Nucleus accumbens (tissue), 56 donors: Measurements from ENCODE around the gene PHACTR1.

Experiments used
- DNase-seq, 56 donors: peaks; one replicate each; lab custom pipeline; 2025; lab: John Stamatoyannopoulos, UW

The PHACTR1 gene

DNA sequence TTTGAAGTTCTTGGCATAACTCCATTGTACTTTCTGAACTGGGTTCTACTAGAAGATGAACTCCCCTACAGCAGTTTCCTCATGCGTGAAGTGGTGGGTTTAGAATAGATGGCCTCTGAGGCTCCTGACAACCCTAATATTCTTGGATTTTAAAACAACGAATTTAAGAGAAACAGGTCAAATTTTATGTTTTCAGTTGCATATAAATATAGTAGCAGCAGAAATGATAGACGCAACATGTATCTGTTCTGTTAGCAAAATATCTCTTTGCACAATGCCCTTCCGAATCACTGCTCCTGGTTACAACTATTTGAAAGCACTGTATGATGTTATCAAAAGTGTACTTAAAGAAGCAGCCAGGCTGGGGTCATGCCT is 364.6 kb downstream of the PHACTR1 start:
- no peak for DNase-seq

GRCh38 chr6:13089296-13089994 is 372.9 kb downstream of the PHACTR1 start:
- DNase-seq: no peak

DNA sequence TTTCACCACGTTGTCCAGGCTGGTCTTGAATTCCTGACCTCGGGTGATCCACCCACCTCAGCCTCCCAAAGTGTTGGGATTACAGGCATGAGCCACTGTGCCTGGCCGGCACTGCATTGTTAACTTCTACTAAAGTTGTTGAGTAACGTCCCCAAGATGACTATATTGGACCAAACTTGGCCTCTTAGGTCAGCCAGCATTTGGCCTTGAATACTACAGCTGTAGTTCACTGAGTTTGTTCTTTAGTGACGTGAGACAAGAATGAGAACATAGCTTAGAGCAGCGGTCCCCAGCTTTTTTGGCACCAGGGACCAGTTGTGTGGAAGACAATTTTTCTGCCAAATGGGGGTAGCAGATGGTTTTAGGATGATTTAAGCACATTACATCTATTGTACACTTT is 374.6 kb downstream of the PHACTR1 start:
- no peak for DNase-seq

DNA sequence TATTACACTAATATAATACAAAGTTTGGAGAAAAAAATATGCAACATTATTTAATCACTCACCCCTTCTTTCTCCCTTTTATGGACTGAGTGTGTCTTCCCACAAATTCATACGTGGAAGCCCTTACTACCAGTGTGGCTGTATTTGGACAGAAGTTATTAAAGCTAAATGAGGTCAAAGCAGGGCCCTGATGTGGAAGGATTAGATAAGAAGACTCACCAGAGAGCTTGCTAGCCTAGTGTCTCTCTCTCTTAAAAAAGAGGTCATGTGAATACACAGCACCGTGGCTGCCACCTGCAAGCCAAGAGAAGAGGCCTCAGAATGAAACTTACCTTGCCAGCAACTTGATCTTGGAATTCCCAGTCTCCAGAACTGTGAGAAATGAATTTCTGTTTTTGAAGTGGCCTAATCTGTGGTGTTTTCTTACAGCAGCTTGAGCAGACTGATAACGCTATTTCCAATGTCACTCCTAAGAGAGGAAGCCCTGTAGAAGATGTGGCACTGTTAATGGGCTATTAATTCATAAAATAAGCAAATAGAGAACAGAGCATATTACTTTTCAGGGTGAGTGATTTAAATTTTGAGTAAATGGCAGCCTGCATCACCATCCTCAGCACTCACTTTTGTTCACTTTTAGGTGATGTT is 378.3 kb downstream of the PHACTR1 start:
- DNase-seq: no peak

DNA sequence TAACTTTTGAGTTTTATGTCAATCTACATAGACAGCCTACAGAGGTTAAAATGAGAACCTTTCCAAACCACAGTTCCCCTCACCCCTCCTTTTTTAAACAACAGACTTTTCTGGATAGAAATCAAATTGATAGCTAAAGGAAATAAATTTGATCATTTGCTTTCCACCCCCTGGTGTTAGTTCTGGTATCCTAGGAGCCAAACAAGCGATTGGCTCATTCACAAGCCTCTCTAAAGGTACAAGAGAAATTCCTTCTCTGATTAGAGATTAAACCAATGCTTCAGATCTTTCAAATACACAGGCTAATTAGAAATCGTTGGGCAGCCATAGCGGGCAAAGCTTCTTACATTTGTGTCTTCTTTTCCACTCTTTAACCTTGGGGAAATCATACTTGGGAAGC is 379.5 kb downstream of the PHACTR1 start:
- no peak for DNase-seq

GRCh38 chr6:13097454-13097853 is 380.9 kb downstream of the PHACTR1 start:
- peak in 1 of 56 donors; percentile 9 for DNase-seq

DNA sequence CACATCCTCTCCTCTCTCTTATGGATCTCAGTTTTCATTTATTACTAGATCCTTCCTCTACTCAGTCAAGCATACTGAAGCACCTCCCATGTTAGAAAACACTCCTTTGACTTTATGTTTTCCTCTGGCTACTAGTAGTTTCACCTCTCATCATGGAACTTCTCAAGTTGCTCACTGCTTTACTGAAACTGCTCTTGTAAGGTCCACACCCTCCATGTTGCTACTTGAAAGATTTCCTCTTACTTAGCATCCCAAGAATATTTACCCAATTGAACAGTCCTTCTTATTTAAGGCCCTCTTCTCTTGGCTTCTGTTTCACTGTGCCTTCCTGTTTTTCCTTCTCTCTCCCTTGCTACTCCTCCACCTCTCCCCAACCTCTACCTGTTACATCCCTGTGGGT is 381.4 kb downstream of the PHACTR1 start:
- no peak for DNase-seq

DNA sequence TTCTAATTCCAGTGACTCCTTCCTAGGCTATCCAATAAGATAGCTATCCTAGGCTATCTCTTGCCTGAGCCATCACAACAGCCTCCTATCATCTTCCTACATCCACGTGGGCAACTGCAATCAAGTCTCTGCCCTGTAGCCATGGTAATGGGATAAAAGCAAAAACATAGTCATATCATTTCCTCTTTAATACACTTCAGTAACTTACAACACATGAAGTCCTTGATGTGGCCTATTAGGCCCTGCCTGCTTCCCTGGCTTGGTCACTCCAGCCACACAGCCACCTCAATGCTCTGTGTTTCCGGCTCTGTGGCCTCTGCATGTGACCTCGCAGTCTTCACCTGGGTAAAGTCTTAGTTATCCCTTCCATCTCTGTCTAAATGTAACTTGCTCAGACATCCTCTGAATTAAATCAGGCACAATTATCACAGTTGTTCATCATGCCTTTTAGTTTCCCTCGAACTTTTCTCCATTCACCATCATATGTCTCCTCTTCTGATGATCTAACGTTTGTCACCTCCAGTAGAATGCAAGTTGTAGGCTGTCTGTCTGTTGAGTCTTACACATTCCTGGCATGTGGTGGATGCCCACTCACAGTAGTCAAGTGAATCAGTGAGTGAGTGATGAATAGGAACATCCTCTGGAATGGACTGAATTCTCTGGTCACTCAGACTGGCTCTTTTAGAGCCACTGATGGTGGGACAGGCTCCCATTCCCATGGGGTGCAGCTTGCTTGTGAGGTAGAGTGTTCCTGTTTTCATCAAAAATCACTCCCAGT is 382.4 kb downstream of the PHACTR1 start:
- no peak for DNase-seq

- no peak for DNase-seq
Measured at GRCh38 chr6:13099771-13100170, 383.2 kb downstream of the PHACTR1 start.

DNA sequence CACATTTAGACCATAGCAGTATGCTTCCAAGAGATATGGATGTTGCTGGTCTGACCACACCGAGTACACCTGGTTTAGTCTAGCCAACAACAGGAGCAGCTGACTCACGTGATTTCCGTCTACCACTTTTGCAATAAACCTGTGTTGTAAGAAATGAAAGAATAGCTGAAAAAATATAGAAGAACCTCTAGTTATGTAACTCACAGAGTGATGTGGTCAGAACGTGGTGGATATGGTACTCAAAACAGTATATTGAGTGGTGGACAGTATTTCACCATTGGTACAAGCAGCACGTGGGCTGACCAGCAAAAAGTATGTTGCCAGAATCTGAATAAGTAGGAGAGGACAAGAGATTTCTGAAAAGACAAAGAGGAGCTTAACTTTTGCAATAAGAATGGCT is 384.8 kb downstream of the PHACTR1 start:
- no peak for DNase-seq

GRCh38 chr6:13101985-13102384 is 385.4 kb downstream of the PHACTR1 start:
- DNase-seq: no peak

- no peak for DNase-seq
Measured at GRCh38 chr6:13103169-13103568, 386.6 kb downstream of the PHACTR1 start.

DNA sequence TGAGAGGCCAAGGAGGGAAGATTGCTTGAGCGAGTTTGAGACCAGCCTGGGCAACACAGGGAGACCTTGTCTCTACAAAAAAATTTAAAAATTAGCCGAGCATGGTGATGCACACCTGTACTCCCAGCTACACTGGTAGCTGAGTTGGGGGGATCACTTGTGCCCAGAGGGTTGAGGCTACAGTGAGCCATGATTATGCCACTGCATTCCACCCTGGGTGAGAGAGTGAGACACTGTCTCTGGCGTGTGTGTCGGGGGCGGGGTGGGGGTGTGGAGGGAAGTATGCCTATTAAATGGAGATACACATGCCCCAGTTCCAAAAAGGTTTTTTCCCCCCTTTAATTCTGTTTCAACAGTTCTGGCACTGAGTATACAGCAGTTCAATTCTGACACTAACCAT is 388.6 kb downstream of the PHACTR1 start:
- DNase-seq: no peak

- DNase-seq: no peak
Measured at GRCh38 chr6:13112921-13113320, 396.4 kb downstream of the PHACTR1 start.

GRCh38 chr6:13113376-13113775 is 396.8 kb downstream of the PHACTR1 start:
- no peak for DNase-seq

- DNase-seq: peak in 1 of 56 donors; percentile 13
Measured at GRCh38 chr6:13113981-13114593, 397.5 kb downstream of the PHACTR1 start.

GRCh38 chr6:13116155-13116554 is 399.6 kb downstream of the PHACTR1 start:
- no peak for DNase-seq

- DNase-seq: no peak
Measured at GRCh38 chr6:13117570-13117969, 401.0 kb downstream of the PHACTR1 start.

DNA sequence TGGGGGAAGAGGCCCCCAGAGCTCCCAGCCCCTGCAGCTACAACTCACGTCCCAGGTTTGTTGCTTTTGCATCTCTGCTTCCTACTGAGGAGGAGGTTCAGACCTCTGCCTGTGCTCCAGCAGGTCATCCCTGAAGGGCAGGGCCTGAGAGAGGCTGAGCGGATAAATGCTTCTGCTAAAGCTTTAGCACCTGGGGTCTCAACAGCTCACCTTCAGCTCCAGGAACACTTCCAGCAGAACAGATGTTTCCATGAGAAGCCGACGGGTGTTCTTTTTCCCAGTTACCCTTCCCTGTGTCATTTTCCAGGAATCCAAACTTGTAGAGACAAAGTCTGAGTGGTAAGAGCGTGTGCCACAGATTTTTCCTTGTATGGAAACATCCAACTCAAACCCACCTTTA is 403.0 kb downstream of the PHACTR1 start:
- DNase-seq: no peak

- DNase-seq: peak in 1 of 56 donors; percentile 5
Measured at GRCh38 chr6:13120483-13121482, 404.2 kb downstream of the PHACTR1 start.
